Measurements from ENCODE around the gene HECW1.

HECW1 gene

DNA sequence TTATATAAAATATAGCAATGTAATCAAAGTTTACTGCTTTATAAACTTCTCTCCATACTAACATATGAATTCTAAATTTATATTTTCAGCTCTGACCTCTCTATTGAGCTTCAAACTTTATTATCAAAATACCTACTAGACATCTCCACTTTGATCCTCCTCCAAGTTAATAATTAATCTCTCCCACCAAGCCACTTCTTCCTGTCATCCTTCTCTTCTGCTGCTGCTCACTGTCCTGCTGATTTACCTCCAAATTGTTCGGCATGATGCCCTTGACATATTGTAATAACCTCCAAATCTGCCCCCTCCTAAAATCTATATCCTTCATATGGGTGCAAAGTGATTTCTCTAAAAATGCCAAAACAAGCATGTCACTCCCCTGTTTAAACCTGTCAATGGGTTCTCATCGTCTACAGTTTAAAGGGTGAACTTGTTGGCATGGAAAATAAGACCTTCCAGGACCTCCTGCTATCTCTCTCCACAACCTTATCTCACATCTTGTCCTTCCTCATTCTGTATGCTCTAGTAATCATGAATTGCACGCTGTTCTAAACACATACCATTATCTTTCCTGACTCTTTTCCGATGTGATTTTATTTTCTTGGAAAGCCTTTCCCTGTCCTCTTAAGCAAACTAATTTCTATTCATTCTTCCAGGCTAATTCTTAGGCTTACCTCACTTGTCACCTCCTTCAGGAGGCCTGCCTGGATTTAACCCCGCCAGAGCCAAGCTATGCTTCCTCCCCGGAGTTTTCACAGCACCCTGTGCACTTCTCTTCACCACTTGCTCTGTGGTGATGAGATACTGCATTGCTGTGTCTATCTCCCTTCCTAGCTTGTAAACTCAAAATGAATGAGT lies 418.3 kb downstream of the HECW1 start:
- DNase-seq, result no peak

DNA sequence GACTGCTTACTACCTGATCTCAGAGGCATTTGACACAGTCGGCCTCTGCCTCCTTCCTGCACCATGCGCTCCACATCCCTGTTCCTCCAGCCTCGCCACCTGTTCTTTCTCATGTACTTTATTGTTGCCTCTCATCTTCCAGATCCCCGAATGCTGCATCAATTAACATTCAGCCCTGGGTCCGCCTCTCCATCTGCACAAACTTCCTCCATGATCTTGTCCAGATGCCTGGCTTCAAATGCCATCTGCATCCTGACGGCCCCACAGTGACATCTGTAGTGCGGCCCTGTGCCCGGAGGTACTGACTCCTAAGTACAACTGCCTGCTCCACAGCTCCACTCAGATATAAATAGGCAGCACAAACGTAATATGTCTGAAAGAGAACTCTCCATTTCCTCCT lies 419.3 kb downstream of the HECW1 start:
- no peak for DNase-seq

DNA sequence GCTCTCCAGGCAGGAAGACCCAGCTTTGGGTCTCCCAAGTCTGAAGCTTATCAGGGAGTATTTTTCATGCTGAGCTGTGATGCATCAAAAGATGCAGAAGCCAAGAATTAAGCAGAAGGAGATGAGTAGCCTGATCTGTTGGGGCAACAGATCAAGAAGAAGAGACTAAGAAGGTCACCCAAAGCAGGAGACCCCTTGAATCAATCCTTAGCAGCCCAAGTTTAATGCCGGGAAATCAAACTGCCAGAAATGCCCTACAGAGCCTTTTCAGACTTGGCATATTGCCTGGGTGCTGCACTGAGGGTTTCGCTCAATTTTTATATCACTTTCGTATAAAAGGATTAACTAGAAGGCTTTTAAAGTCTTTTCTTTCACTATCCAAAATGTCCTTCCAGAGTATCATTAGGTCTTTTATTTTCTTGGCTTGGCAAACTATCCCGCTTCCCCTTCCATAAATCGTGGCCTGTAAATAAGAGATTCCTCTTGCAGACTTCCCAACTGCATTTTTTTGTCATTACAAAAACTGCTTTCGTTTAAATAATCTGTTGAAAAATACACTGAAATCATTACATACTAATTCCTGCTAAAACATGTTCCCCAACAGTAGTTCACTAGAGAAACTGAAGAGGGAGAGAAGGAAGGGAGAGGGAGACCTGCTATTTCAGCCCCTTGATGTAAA lies 421.5 kb downstream of the HECW1 start:
- no peak for DNase-seq

DNA sequence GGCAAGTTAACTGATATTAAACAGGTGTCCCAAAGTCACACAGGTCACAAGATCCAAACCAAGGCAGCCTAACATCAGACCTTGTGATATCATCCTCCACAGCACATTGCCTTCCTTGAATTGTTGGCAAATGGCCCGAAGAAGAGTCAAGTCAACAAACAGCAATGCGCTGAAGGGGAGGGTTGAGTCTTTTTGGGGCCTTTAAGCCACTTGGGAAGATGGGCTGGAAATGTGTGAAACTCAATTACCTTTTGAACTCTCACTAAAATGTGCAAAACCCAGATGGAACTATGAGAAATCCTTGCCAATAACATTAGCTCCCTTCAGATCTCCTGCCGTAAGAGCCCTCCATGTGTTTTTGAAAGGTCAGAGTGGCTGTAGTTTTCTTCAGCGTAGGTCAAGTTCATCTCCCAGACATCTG lies 422.6 kb downstream of the HECW1 start:
- no peak for DNase-seq

DNA sequence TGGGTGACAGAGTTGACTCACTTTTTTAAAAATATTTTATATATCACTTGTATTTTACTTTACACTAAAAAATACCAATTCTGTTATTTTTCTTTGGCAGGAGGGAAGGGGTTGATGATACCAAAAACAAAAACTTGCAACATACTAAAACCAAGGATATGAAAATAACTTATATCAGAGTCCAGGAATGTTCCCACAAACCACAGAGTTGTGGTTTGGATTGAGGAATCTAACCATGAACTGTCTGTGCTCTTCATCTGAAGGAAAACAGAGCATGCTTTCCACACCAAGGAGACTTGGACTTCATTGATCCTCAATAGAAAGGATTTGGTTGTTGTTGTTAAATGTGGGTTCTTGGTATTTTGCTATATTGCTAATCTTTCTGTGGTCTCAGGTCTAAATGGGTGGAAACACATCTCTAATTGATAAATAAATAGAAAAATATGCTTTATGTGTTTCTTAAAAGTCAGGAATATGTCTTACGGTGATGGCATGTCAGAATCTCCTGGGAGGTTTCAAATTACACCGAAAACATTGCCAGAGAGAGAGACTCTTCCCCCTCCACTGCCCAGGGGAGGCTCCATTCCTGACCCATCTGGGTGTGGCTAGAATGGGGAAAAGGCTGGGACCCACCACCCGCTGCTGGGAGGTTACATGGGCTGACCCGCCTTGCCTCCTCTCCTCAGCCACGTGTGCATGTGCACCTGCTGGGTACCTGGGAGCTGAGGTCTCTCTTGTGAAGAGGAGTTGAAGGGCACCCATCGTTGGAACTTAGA lies 423.6 kb downstream of the HECW1 start:
- no peak for DNase-seq

DNA sequence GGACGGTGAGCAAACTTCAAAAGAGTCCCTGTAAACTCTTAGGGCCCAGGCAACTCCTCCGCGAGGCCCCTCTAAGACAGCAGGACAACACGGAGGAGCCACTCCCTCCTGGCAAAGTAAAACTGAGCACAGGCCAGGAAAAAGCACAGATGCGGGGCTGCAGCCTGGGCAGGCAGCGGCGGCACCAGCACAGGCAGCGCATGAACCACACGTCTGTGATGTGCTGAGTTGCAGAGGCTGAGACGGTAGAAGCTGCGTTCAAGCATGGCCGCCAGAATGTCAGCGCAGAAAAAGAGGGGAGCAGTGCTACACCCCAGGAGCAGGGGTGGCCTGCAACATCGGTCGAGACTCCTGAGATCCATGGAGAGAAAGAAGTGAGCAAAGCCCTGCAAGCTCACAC lies 424.3 kb downstream of the HECW1 start:
- DNase-seq, result no peak

DNA sequence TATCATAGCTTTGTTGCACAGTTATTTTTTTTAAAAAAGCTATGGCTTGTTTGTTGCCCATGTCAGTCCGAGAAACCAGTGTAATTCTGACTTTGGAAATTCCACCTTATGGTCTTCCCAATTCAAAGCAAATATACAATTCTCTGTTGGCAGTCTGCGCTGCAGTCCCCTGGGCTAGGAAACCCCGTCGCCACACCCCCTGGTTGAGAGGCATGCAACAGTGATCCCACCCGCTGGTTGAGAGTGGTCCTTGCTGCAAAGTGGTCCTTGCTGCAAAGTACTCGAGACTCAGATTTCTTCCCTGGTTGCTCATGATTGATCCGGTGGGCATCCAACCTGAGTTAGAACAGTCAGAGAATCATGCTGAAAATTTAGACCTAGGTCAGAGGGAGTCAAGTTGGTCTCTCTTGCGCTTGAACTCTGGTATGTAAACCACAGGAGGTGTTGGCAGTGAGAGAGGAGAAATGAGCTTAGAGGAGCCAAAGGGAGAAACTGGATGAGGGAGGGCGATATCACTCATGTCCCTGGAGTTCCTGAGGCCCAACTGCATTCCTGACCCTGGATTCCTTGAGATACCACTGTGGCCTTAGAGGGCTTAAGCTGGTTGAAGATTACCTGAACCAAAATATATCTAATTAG lies 425.4 kb downstream of the HECW1 start:
- no peak for DNase-seq

DNA sequence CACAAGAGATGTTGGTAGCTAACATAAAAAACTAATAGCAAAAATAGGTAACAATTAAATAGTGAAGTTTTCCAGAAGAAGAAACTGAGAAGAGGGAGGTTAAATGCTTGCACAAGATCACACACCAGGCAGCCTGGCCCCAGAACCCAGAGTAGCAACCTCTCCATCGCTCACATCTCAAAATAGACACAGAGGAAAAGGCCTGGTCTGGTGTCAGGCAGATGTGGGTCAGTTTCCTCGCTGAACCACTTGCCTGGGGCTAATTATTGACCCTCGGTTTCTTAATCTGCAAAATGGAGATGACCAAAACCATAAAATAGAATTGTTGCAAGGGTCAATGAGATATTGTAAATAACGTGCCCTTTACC lies 425.9 kb downstream of the HECW1 start:
- DNase-seq, result no peak

DNA sequence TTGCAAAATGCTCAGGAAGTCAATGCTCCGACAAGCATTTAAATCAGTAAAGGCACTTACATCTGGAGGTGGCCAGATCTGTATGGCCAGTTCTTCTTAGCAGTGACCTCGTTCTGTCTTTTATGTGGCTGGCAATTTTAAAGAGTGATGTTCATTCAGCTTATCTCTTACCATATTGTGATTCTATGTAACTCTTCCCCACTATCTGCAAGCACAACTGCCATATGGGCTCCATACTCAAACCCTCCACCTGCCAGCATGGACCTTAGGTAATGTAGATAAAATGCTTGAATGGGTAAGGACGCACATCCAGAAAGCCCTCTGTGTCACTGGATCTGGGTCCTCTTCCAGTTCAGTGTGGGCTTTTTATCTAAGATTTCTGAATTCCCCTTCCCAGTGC lies 428.0 kb downstream of the HECW1 start:
- DNase-seq, result no peak

DNA sequence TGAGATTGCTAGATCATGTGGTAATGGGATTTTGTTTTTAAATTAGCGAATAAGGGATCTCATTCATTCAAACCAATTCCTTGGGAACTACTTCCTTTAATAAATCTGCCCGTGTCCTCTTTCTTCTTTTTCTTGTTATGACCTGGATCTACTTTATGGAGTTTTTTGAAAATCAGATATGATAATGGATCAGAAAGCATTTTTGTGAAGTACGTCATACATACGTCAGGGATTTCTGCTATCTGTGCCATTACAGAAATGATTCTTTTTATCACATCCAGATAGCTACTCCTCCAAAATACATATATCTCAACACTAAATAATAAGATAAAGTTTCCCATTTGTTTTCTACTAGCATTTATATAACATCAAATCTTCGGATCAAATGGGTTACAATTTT lies 430.3 kb downstream of the HECW1 start:
- DNase-seq, result no peak

DNA sequence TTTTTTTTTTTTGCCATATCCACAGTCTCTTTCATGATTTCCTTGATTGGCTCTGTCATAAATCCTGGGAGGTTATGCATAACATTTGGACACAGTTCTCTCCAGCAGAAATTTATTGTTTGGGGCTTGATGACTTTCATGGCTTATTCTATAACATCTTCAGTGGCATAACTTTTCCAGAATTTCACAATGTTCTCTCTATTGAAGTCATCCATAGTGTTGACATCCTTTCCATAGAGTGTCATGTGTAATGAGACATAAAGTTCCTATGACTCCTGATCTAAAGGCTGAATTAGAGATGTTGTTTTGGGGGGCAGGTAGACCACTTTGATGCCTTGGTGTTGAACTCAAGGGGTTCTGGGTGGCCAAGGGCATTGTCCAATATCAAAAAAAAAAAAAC lies 433.8 kb downstream of the HECW1 start:
- DNase-seq, result no peak

DNA sequence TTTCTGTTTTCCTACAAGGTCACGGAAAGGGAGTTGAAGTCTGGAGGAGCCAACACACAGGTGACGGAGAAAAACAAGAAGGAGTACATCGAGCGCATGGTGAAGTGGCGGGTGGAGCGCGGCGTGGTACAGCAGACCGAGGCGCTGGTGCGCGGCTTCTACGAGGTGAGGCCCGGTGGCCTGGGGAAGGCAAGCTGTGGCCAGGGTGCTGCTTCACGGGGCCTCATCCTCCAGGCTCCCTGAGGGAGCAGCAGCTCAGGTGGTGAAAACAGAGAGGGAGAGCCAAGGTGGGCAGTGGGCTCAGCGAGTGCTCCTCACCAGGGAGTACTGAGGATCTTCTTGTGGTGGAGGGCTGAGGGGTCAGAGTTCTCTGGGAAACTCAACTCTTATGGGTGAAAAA lies 438.0 kb downstream of the HECW1 start:
- no peak for DNase-seq

DNA sequence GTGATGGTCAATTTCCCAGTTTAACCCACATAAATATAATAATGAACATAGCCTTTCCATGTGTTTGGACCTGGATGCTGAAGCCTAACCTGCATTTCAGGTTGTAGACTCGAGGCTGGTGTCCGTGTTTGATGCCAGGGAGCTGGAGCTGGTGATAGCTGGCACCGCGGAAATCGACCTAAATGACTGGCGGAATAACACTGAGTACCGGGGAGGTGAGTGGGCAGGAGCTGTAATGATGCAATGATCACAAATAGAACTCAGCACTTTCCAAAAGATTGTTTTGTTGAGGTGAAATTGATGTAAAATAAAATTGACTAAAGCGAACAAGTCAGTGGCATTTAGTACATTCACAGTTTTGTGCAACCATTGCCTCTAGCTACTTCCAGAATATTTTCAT lies 439.7 kb downstream of the HECW1 start:
- DNase-seq, result peak in 1 of 51 donors; percentile 12

DNA sequence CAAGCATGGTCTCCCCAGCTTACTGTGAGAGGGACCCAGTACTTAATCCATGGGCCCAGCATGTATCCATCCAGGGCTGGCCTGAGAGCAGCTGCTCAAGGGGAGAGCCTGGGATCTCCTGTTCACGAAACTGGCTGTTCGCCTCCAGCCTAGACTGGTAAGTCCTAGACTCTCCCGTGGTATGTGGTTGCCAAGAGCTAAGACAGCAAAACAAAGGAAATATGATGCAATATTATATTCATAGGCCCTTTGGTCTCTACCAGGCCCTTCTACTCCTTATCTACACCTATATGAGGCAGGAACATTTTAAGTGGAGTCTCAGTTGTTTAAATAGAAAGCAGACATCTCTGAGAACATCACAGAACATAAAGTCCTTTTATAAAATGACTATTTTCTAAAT lies 441.6 kb downstream of the HECW1 start:
- no peak for DNase-seq

DNA sequence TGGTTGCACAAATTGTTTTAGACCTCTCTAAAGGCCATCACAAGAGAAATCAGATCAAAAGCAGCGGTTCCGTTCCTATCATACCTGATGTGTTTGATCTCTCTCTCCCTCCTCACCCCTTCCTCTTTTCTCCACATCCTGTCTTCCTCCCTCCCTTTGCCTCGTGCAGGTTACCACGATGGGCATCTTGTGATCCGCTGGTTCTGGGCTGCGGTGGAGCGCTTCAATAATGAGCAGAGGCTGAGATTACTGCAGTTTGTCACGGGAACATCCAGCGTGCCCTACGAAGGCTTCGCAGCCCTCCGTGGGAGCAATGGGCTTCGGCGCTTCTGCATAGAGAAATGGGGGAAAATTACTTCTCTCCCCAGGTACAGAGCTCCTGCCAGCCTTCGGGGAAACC lies 442.0 kb downstream of the HECW1 start:
- DNase-seq, result no peak

DNA sequence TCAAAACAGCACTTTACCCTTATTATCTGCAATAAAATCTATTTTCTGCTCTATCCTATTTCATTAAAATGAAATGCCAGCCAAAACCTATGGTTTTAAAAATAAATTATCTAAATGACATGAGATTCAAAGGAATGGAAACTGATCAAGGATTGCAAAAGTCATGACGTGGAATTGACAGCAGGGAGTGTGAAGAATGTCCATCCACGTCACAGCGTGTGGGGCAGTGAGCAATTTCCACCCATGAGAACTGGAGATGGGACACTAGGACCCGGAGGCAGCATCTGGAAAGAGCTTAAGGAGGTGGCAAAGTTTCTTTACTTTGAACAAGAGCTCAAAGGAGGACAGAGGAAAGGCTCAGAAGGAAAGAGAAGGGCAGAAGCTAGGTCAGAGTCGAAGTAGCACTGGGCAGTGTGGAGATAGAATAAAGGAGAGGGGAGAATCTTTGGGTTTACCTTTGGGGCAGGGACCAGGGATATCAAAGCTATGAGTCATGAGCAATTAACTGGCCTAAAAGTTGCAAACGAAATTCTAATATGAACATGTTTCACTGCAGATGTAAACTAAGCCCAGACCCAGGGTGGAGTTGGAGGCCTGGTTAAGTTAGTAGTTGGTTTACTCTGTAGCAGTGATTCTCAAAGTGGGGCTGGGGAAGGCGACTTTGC lies 445.5 kb downstream of the HECW1 start:
- DNase-seq, result no peak

DNA sequence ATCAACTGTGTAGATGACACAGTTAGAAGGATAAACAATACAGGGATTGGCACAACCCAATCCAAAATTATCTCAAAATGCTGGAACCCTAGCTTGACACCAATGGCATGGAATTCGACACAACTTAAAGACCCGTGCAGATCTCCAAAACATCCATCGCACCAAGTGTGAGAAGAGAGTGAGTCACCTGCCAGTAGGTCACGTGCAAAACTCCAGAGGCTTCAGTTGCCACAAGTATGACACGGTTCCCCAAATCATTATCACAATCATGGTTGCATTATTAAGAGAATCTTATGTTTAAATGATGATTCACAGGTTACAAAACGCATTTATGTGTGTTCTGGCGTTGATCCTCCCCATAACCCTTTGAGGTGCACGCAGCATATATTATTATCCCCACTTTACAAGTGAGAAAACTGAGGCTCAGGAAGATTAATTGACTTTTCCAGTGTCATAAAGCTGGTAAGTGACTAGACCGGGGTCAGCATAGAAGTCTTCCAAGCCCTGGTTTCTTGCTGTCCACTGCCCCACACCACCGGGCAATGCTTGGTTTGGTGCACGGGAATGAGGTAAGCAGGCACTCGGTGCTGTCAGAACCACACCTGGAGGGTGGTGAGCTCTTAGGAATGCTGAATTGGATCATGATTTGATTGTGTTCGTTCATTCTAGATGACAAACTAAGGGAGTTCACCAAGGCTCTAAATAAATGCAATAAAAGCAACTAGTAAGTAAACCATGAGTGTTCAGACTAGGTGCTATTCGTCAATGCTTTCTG lies 446.9 kb downstream of the HECW1 start:
- DNase-seq, result no peak

DNA sequence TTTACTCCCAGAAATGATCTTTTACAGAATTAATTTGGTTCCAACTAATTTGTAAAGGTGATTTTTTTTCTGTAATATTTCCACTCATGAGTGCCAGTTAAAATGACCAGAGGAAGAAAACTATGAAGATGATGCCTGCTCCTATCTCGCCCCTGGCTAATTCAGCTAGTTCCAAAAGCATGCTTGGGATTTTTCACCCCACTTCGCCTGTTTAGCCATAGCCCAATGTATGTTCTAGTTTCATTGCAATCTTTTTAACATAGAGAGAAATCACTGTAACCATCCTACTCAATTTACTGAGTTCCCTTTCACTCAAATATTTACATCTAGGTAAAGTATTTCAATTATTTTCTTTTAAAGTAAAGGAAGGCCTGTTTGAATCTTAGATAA lies 447.5 kb downstream of the HECW1 start:
- DNase-seq, result no peak

DNA sequence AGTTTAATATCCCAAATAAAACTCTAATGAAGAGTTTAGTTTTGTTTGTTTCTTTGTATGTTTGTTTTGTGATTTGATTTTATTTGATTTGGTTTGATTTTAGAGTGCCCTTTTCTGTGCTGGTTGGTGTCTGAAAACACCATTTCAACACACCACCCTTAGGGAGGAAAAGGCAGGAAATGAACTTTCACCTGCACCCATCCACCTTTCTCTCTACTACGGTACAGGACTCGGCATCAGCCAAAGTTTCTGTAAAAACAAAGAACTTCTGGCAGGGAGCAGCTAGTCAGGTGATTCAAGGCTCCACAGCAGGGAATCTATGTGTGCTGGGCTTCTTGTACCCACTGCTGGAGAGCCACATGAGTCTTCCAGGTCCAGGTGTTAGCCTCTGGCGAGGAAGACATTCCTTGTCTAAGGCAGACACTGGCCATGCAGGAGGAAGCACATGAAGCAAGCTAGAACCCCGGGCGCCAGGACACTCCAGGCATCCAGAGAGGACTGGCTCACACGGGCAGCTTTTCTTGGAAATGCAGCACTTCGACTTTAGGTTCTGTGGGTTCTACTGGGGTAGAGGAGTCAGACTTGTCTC lies 448.4 kb downstream of the HECW1 start:
- no peak for DNase-seq

DNA sequence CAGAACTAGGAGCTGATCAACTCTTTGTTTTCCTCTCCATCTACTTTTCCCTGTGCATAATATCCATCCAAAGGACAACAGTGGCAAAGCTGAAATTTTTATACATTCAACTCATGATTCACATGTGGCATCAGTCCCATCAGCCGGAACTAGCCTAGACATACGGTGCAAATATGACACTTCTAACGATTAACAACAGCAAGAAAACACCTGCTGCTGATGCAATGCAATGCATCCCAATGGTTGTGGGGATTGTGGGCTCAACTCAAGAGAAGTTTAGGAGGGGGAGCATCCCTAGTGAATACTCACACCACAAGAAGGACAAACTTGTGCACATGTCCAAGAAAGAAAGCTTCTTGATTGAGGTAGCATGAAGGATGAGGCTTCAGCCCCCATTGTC lies 449.9 kb downstream of the HECW1 start:
- DNase-seq, result no peak

Data from hypothalamus (tissue), 51 donors.